GM12878 (cell line): ENCODE results near the gene KITLG. TPM values are rescaled to one million over a fixed set of nuclear protein-coding genes. Genes with fewer than 3 reads are reported as not detected.

Experiments used
- ATAC-seq: fragments of 200-7000 bp; cut with Tn5 transposase; 3 replicates; pipeline ENCODE4 v1.9.1; 2020; ENCODE audit warnings: mild to moderate bottlenecking, moderate library complexity
- BruUV-seq: library from RNA; stranded (reverse); fragments of 400-500 nt; replicated peaks from 2 replicates; lab custom pipeline; 2021; lab: Mats Ljungman, UMichigan
- CTCF ChIA-PET: fragments of 300-600 bp; sonication (Branson Sonifier 250); formaldehyde crosslinking; extraction: SDS; loops from one replicate; lab custom pipeline; 2021; ENCODE audit warnings: inconsistent platforms; lab: Yijun Ruan, JAX
- POLR2A ChIA-PET: fragments of 350-600 bp; formaldehyde crosslinking; extraction: SDS; loops from one replicate; lab custom pipeline; 2021; ENCODE audit warnings: inconsistent platforms; lab: Charles Lee
- RAD21 ChIA-PET: fragments of 300-600 bp; sonication (Branson Sonifier 250); formaldehyde crosslinking; loops from one replicate; lab custom pipeline; 2023; ENCODE audit warnings: antibody characterized with exemption; ENCODE audit not compliant: unreplicated experiment; lab: Charles Lee
- SMC1A ChIA-PET: fragments of 300-600 bp; sonication (Branson Sonifier 250); formaldehyde crosslinking; loops from one replicate; lab custom pipeline; 2023; ENCODE audit not compliant: unreplicated experiment, uncharacterized antibody; lab: Charles Lee
- DNase-seq: peaks from one replicate; pipeline ENCODE4 v3.0.0-alpha.2; 2011; ENCODE audit warnings: low read depth, low spot score
- FAIRE-seq: peaks from 3 replicates; lab custom pipeline; 2011; peaks lifted over from hg19 to GRCh38; lab: Jason Lieb, UNC
- H2AFZ ChIP-seq: 2 replicates; pipeline ENCODE4 v1.6.0; 2011; ENCODE audit warnings: low read depth, low read length, control low read depth; ENCODE audit not compliant: control insufficient read depth
- H3K27ac ChIP-seq: 2 replicates; pipeline ENCODE4 v1.5.1; 2011; ENCODE audit warnings: control low read depth; ENCODE audit not compliant: control insufficient read depth, insufficient read depth
- H3K27me3 ChIP-seq, 2 experiments: replicated peaks in 1 of 2; 2 replicates each; pipeline versions ENCODE4 v1.6.0 to v1.6.1; 2011; ENCODE audit warnings: low read length in 1 of 2; ENCODE audit not compliant: control insufficient read depth in 2 of 2, insufficient read depth in 2 of 2
- H3K36me3 ChIP-seq, 2 experiments: 2 replicates each; pipeline ENCODE4 v1.5.1; 2011; ENCODE audit warnings: low read length in 1 of 2; ENCODE audit not compliant: control insufficient read depth in 2 of 2, insufficient read depth in 2 of 2
- H3K4me1 ChIP-seq: 2 replicates; pipeline ENCODE4 v1.6.1; 2011; ENCODE audit warnings: mild to moderate bottlenecking, low read length, moderate library complexity, mixed read lengths; ENCODE audit not compliant: control insufficient read depth, insufficient read depth
- H3K4me2 ChIP-seq: 2 replicates; pipeline ENCODE4 v1.6.0; 2011; ENCODE audit warnings: control low read depth; ENCODE audit not compliant: control insufficient read depth, insufficient read depth
- H3K4me3 ChIP-seq: fragments of 200-600 bp; sonication (generic); 2 replicates; pipeline ENCODE4 v1.5.1; 2016
- H3K79me2 ChIP-seq: 2 replicates; pipeline ENCODE4 v1.6.0; 2011; ENCODE audit warnings: low read length; ENCODE audit not compliant: control insufficient read depth, insufficient read depth
- H3K9ac ChIP-seq: 2 replicates; pipeline ENCODE4 v1.8.0; 2011; ENCODE audit warnings: low read length, control low read depth, mixed read lengths; ENCODE audit not compliant: control insufficient read depth, insufficient read depth
- H3K9me3 ChIP-seq: replicated peaks from 3 replicates; pipeline ENCODE4 v1.5.1; 2011; ENCODE audit warnings: mild to moderate bottlenecking, low read length; ENCODE audit not compliant: control insufficient read depth, insufficient read depth
- H4K20me1 ChIP-seq: 2 replicates; pipeline ENCODE4 v1.6.0; 2011; ENCODE audit not compliant: control insufficient read depth, insufficient read depth
- BMI1 ChIP-seq: fragments of 450-650 bp; IDR thresholded peaks from 2 replicates; pipeline ENCODE4 v1.6.1; 2016; ENCODE audit warnings: mild to moderate bottlenecking, moderate library complexity, borderline replicate concordance
- JUNB ChIP-seq: IDR thresholded peaks from 2 replicates; pipeline ENCODE4 v1.6.1; 2016; ENCODE audit warnings: antibody characterized with exemption, mild to moderate bottlenecking
- PML ChIP-seq: IDR thresholded peaks from 2 replicates; pipeline ENCODE4 v1.6.1; 2012; ENCODE audit warnings: low read length, inconsistent platforms
- SIN3A ChIP-seq: IDR thresholded peaks from 2 replicates; pipeline ENCODE4 v1.6.1; 2012; ENCODE audit warnings: low read depth, low read length, improper control_type of control experiment
- SPI1 ChIP-seq: IDR thresholded peaks from 2 replicates; pipeline ENCODE4 v1.6.1; 2011; ENCODE audit warnings: low read depth, mild to moderate bottlenecking, low read length, moderate library complexity, borderline replicate concordance; ENCODE audit not compliant: insufficient read depth
- TAF1 ChIP-seq: IDR thresholded peaks from 2 replicates; pipeline ENCODE4 v1.6.1; 2011; ENCODE audit warnings: mild to moderate bottlenecking, low read depth, low read length, borderline replicate concordance
- ZBTB40 ChIP-seq: fragments of 450-650 bp; IDR thresholded peaks from 2 replicates; pipeline ENCODE4 v1.6.1; 2016; ENCODE audit warnings: mild to moderate bottlenecking, moderate library complexity, borderline replicate concordance
- ZNF207 ChIP-seq: fragments of 450-650 bp; IDR thresholded peaks from 2 replicates; pipeline ENCODE4 v1.6.1; 2014; ENCODE audit warnings: antibody characterized with exemption, mild to moderate bottlenecking, borderline replicate concordance
- WGBS: methylation state at CpG from one replicate; pipeline ENCODE4 v1.1.6; 2016; ENCODE audit warnings: low lambda C conversion rate; ENCODE audit not compliant: insufficient replicate concordance, insufficient coverage; ENCODE audit errors: missing lambda C conversion rate; 5-methylcytosine and 5-hydroxymethylcytosine counted together
- in situ Hi-C: fragments of 300-500 bp; cut with MboI; formaldehyde crosslinking; loops from 9 replicates; pipeline ENCODE4 v1.14.3; 2018; ENCODE audit warnings: mixed read lengths
- intact Hi-C: fragments of 100-400 bp; cut with micrococcal nuclease; formaldehyde crosslinking; loops from one replicate; pipeline ENCODE4 v1.14.2; 2022; ENCODE audit not compliant: unreplicated experiment
- polyA plus RNA-seq, 11 experiments: library from polyadenylated mRNA; depleted of rRNA in 4 of 11; unstranded in 6 of 11; stranded (reverse) in 5 of 11; fragments of >200 nt; fragmentation: Nextera tagmentation in 4 of 11; fragmentation: Illumina TruSeq in 1 of 11; extraction: Ambion mirVana in 4 of 11; extraction: Trizol in 1 of 11; gene quantifications; 1 replicate in 1 of 11; 2 replicates in 10 of 11; pipeline versions ENCODE4 v1.2.1 to v1.2.3, GENCODE V29; 2011 to 2016; ENCODE audit warnings: inconsistent platforms in 2 of 11, missing spikeins in 2 of 11, low read depth in 1 of 11
- total RNA-seq, 4 experiments: library from RNA; depleted of rRNA in 3 of 4; stranded (reverse); fragments of >200 nt in 3 of 4; fragmentation: Illumina TruSeq in 1 of 4; extraction: Trizol in 1 of 4; gene quantifications; 2 replicates each; pipeline versions ENCODE4 v1.2.1 to v1.2.3, GENCODE V29; 2013 to 2021

KITLG gene
- total and polyA plus RNA-seq, 10 of the 15 experiments (the other 5 are each of a cell fraction or from before 2014, with no cell fraction given): 0.02 to 0.51 (median 0.09) TPM; not detected in 1

GRCh38 chr12:88615490-88615889 is 35.2 kb upstream of the KITLG start:
- 0% methylated on average over 1 of the region's 1 CpG for whole genome bisulfite sequencing
- no peak overlapping the region for H3K9ac ChIP-seq
- no peak for DNase-seq
- POLR2A ChIA-PET: no interaction called here
- ATAC-seq: no peak
- intact Hi-C loops (no loop called here), in situ Hi-C loops (no loop called here)
- no peaks in the 10 kb centered on the region for H3K36me3 ChIP-seq
- H3K4me3 ChIP-seq: no peak overlapping the region
- no TSS peak for BruUV-seq
- no peaks in the 10 kb centered on the region for H3K9me3 ChIP-seq
- TF ChIP-seq SPI1: no peak
- H4K20me1 ChIP-seq: no peaks in the 10 kb centered on the region
- RAD21 ChIA-PET: no interaction called here
- H3K4me1 ChIP-seq: no peaks in the 10 kb centered on the region
- FAIRE-seq: no peak
- H3K4me2 ChIP-seq: no peak overlapping the region
- no peaks in the 10 kb centered on the region for H3K79me2 ChIP-seq
- CTCF ChIA-PET: no interaction called here
- no peaks in the 10 kb centered on the region; a peak in 1 of 4 replicates for H3K27me3 ChIP-seq
- no peak overlapping the region for H2AFZ ChIP-seq
- SMC1A ChIA-PET: no interaction called here
- H3K27ac ChIP-seq: no peak overlapping the region

- Histone ChIP-seq H3K4me1 (no peaks in the 10 kb centered on the region), H3K27me3 (no peaks in the 10 kb centered on the region), H2AFZ (no peak overlapping the region), H3K9me3 (no peaks in the 10 kb centered on the region), H3K36me3 (no peaks in the 10 kb centered on the region), H3K9ac (no peak overlapping the region), H4K20me1 (no peaks in the 10 kb centered on the region), H3K79me2 (no peaks in the 10 kb centered on the region), H3K27ac (no peak overlapping the region), H3K4me2 (no peak overlapping the region), H3K4me3 (no peak overlapping the region)
- in situ Hi-C loops (no loop called here), intact Hi-C loops (no loop called here)
- ChIA-PET CTCF (no interaction called here), SMC1A (interaction anchor here (0.9 kb wide), 1 partner anchor 9 kb away, joined by 3 read pairs; no protein-coding TSS in a partner anchor), RAD21 (no interaction called here), POLR2A (no interaction called here)
- no TSS peak for BruUV-seq
- ATAC-seq (no peak), FAIRE-seq (no peak), DNase-seq (no peak)
- TF ChIP-seq BMI1 (no peak), ZBTB40 (no peak), TAF1 (no peak), SIN3A (no peak), ZNF207 (no peak), PML (no peak), JUNB (no peak)
Observed at GRCh38 chr12:88604646-88605045, 24.4 kb upstream of the KITLG start.
